ENCODE results near the gene ENPP1.

- no peak for TF ChIP-seq POLR2AphosphoS5 (IDR thresholded peaks at IDR 0.05; ENCODE audit: low read depth, low read length)
- TF ChIP-seq POLR2A (IDR thresholded peaks at IDR 0.05; ENCODE audit: borderline replicate concordance, extremely low read depth, insufficient read depth, insufficient read length): no peak
Observed at GRCh38 chr6:131936156-131936555, 128.3 kb downstream of the ENPP1 start.

Measured in HCT116 (cell line).